HUES6 (cell line): Measurements from ENCODE around the gene CGB7.

Source experiments
- H3K27ac ChIP-seq: 2 replicates; pipeline ENCODE4 v1.7.0; 2013; ENCODE audit warnings: low read depth, mild to moderate bottlenecking, low read length, inconsistent platforms
- H3K27me3 ChIP-seq: 2 replicates; pipeline ENCODE4 v1.6.1; 2013; ENCODE audit warnings: low read length; ENCODE audit not compliant: control insufficient read depth, insufficient read depth
- H3K36me3 ChIP-seq: 2 replicates; pipeline ENCODE4 v1.6.1; 2013; ENCODE audit warnings: low read length; ENCODE audit not compliant: control insufficient read depth, insufficient read depth
- H3K4me1 ChIP-seq: 2 replicates; pipeline ENCODE4 v1.6.1; 2013; ENCODE audit warnings: low read length; ENCODE audit not compliant: control insufficient read depth, insufficient read depth
- H3K4me3 ChIP-seq: 2 replicates; pipeline ENCODE4 v1.5.1; 2013; ENCODE audit warnings: low read depth, low read length
- H3K9ac ChIP-seq: one replicate; pipeline ENCODE4 v1.6.1; 2013; ENCODE audit warnings: mild to moderate bottlenecking, low read length
- H3K9me3 ChIP-seq: 2 replicates; pipeline ENCODE4 v1.6.1; 2013; ENCODE audit warnings: low read depth, low read length; ENCODE audit not compliant: control insufficient read depth, insufficient read depth

The CGB7 gene

GRCh38 chr19:49057636-49058234, at the start of gene CGB7:
Gene CGB7 (minus strand): TSS chr19:49057749. CDS start chr19:49055375, 2,374 bp downstream.
- Histone ChIP-seq H3K4me1 (peaks cover 13% of the 10 kb centered on the region; the same call in 1 of the 2 replicates), H3K36me3 (no peaks in the 10 kb centered on the region), H3K9ac (peak within 1 kb of the TSS; percentile 48), H3K27ac (no peak within 1 kb of the TSS), H3K27me3 (peaks cover 68% of the 10 kb centered on the region), H3K4me3 (peak within 1 kb of the TSS; percentile 72), H3K9me3 (no peaks in the 10 kb centered on the region)

- Histone ChIP-seq H3K4me1 (0 out of 2 replicates have a peak, but pooled peaks cover 8% of the 10 kb centered on the region), H3K9ac (no peak overlapping the region), H3K27ac (no peak overlapping the region), H3K27me3 (no peaks in the 10 kb centered on the region), H3K9me3 (no peaks in the 10 kb centered on the region), H3K4me3 (no peak overlapping the region), H3K36me3 (peaks cover 81% of the 10 kb centered on the region)
Measured at GRCh38 chr19:49106648-49107135, 49.1 kb upstream of the CGB7 start.

- peaks cover 96% of the 10 kb centered on the region for H3K36me3 ChIP-seq
- no peak overlapping the region for H3K27ac ChIP-seq
- H3K4me3 ChIP-seq, result no peak overlapping the region
- H3K4me1 ChIP-seq, result peaks cover 8% of the 10 kb centered on the region; the same call in 1 of the 2 replicates
- H3K27me3 ChIP-seq, result no peaks in the 10 kb centered on the region
- H3K9me3 ChIP-seq, result no peaks in the 10 kb centered on the region
- H3K9ac ChIP-seq, result no peak overlapping the region
Measured at GRCh38 chr19:49104229-49104864, 46.8 kb upstream of the CGB7 start.

GRCh38 chr19:49103331-49104085, 46.0 kb upstream of the CGB7 start:
- Histone ChIP-seq H3K27ac (no peak overlapping the region), H3K4me3 (no peak overlapping the region), H3K9ac (no peak overlapping the region), H3K36me3 (peaks cover 96% of the 10 kb centered on the region), H3K4me1 (peaks cover 7% of the 10 kb centered on the region; the same call in 1 of the 2 replicates), H3K9me3 (no peaks in the 10 kb centered on the region), H3K27me3 (no peaks in the 10 kb centered on the region)

- H3K27ac ChIP-seq, result no peak overlapping the region
- H3K9ac ChIP-seq, result no peak overlapping the region
- H3K9me3 ChIP-seq, result no peaks in the 10 kb centered on the region
- H3K4me3 ChIP-seq, result no peak overlapping the region
- peaks cover 94% of the 10 kb centered on the region for H3K36me3 ChIP-seq
- H3K27me3 ChIP-seq, result no peaks in the 10 kb centered on the region
- H3K4me1 ChIP-seq, result peaks cover 4% of the 10 kb centered on the region; the same call in 1 of the 2 replicates
Measured at GRCh38 chr19:49102303-49102702, 44.8 kb upstream of the CGB7 start.

GRCh38 chr19:49101160-49101559, 43.6 kb upstream of the CGB7 start:
- no peak overlapping the region for H3K9ac ChIP-seq
- no peak overlapping the region for H3K27ac ChIP-seq
- H3K4me1 ChIP-seq, result peaks cover 5% of the 10 kb centered on the region; the same call in 1 of the 2 replicates

GRCh38 chr19:49098795-49099194, 41.2 kb upstream of the CGB7 start:
- no peak overlapping the region for H3K27ac ChIP-seq

More at GRCh38 chr19:49101160-49101559, 43.6 kb upstream of the CGB7 start:
- no peaks in the 10 kb centered on the region for H3K9me3 ChIP-seq
- peaks cover 91% of the 10 kb centered on the region for H3K36me3 ChIP-seq
- H3K27me3 ChIP-seq, result no peaks in the 10 kb centered on the region
- H3K4me3 ChIP-seq, result no peak overlapping the region

GRCh38 chr19:49097453-49098288, 40.1 kb upstream of the CGB7 start:
- H3K9ac ChIP-seq, result no peak overlapping the region
- no peaks in the 10 kb centered on the region for H3K27me3 ChIP-seq
- H3K4me3 ChIP-seq, result no peak overlapping the region
- H3K36me3 ChIP-seq, result peaks cover 87% of the 10 kb centered on the region
- peak overlapping the region; percentile 26; the same call in 1 of the 2 replicates for H3K27ac ChIP-seq
- no peaks in the 10 kb centered on the region for H3K9me3 ChIP-seq
- peaks cover 5% of the 10 kb centered on the region; the same call in 1 of the 2 replicates for H3K4me1 ChIP-seq

More at GRCh38 chr19:49098795-49099194, 41.2 kb upstream of the CGB7 start:
- no peak overlapping the region for H3K4me3 ChIP-seq
- no peaks in the 10 kb centered on the region for H3K9me3 ChIP-seq
- no peak overlapping the region for H3K9ac ChIP-seq
- H3K4me1 ChIP-seq, result peaks cover 5% of the 10 kb centered on the region; the same call in 1 of the 2 replicates
- H3K27me3 ChIP-seq, result no peaks in the 10 kb centered on the region
- peaks cover 91% of the 10 kb centered on the region for H3K36me3 ChIP-seq

GRCh38 chr19:49094505-49095482, 37.2 kb upstream of the CGB7 start:
- H3K27ac ChIP-seq, result no peak overlapping the region
- H3K9me3 ChIP-seq, result no peaks in the 10 kb centered on the region
- H3K4me3 ChIP-seq, result no peak overlapping the region
- H3K27me3 ChIP-seq, result no peaks in the 10 kb centered on the region
- H3K36me3 ChIP-seq, result peaks cover 91% of the 10 kb centered on the region
- no peak overlapping the region for H3K9ac ChIP-seq
- peaks cover 5% of the 10 kb centered on the region; the same call in 1 of the 2 replicates for H3K4me1 ChIP-seq
